ENCODE data around the gene LINC00237.

DNA sequence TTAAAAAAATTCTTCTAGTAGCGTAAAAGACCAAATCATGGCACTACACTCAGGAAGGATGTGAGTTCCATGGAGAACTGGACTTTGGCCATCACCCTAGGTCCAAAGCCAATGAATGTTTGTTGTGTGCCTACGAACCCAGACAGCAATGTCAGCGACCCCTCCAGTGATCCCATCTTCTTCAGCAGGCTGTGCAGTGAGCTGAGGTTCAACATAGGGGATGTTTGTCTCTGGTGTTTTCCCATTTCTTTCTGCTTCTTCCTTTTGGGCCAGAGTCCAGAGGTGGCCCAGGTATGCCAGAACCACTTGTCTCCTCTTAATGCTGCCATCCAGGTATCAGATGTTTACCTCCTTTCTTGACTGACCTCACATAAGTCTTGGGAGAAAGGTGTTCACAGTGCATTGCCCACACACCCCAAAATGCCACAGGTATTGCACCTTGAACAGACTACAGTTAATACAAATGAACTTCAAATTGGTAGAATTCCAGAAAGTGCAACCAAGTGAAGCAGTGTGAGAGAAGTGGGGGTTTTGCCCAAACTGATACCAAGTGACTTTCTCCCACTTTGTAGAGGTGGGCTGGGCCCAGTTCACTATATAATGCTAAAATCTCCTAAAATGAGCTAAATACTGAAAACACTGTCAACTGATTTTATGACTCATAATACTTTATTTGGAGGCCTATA, 33.9 kb upstream of the LINC00237 start:
- TF ChIP-seq, protein P1, sequence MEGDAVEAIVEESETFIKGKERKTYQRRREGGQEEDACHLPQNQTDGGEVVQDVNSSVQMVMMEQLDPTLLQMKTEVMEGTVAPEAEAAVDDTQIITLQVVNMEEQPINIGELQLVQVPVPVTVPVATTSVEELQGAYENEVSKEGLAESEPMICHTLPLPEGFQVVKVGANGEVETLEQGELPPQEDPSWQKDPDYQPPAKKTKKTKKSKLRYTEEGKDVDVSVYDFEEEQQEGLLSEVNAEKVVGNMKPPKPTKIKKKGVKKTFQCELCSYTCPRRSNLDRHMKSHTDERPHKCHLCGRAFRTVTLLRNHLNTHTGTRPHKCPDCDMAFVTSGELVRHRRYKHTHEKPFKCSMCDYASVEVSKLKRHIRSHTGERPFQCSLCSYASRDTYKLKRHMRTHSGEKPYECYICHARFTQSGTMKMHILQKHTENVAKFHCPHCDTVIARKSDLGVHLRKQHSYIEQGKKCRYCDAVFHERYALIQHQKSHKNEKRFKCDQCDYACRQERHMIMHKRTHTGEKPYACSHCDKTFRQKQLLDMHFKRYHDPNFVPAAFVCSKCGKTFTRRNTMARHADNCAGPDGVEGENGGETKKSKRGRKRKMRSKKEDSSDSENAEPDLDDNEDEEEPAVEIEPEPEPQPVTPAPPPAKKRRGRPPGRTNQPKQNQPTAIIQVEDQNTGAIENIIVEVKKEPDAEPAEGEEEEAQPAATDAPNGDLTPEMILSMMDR (IDR thresholded peaks at IDR 0.05): no peak
- TF ChIP-seq POLR2AphosphoS5 (IDR thresholded peaks at IDR 0.05): no peak
- TF ChIP-seq EP300 (IDR thresholded peaks at IDR 0.05): no peak
- TF ChIP-seq POLR2A (IDR thresholded peaks at IDR 0.05): no peak

All from stomach (tissue), 4 donors.